Cardiac fibroblast (primary cell): ENCODE results near the gene LRAT.

Experiments used
- DNase-seq, 2 donors: peaks; one replicate each; pipeline versions ENCODE4 v3.0.0 to v3.0.0-alpha.2; 2010; ENCODE audit warnings: low read depth in 2 of 2
- H3K4me3 ChIP-seq, 2 donors: replicated peaks in 1 of 2; 1 replicate in 1 of 2; 2 replicates in 1 of 2; pipeline ENCODE4 v1.5.1; 2011; ENCODE audit warnings: low read depth in 2 of 2, low read length in 2 of 2, mild to moderate bottlenecking in 2 of 2, moderate library complexity in 1 of 2
- TF ChIP-seq, protein P1 (sequence below): IDR thresholded peaks from one replicate; pipeline ENCODE4 v1.5.1; 2011; ENCODE audit warnings: low read depth, mild to moderate bottlenecking, low read length, inconsistent platforms

Gene LRAT

DNA sequence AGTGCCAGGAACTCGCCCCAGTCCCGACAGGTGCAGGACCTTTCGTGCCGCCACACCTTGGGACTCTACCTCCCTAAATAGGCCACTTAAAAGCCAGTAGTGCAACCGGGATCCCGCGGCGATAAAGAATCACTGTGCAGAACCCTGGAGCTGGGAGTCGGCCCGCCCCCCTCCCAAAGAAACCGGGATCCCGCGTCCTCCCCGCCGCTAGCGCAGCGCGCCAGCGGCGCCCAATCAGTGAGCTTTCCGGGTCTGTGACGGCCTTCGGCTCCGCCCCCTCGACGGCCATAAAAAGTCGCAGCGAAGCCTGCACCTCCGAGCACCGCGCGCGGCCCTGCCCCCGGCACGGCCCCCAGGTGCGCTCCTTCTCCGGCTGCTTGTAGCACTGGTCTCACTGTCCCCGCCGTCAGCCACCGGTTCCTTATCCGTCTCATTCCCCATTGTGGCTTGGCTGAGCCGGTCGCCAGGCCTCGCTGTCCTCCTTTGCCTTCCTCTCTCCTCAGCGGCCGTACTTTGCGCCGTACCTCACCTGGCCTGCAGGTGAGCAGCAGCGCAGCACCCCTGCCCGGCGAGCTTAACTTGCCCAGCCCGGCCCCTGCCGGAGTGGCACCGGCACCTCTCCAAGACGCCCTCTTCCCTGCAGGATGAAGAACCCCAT, at the start of gene LRAT:
LRAT (plus strand) TSS at position 318 of the 658 bp plus-strand sequence; CDS start at position 645, 327 bp downstream.
- peak within 1 kb of the TSS; percentile 30 to 38 for H3K4me3 ChIP-seq
- TF ChIP-seq, protein P1, sequence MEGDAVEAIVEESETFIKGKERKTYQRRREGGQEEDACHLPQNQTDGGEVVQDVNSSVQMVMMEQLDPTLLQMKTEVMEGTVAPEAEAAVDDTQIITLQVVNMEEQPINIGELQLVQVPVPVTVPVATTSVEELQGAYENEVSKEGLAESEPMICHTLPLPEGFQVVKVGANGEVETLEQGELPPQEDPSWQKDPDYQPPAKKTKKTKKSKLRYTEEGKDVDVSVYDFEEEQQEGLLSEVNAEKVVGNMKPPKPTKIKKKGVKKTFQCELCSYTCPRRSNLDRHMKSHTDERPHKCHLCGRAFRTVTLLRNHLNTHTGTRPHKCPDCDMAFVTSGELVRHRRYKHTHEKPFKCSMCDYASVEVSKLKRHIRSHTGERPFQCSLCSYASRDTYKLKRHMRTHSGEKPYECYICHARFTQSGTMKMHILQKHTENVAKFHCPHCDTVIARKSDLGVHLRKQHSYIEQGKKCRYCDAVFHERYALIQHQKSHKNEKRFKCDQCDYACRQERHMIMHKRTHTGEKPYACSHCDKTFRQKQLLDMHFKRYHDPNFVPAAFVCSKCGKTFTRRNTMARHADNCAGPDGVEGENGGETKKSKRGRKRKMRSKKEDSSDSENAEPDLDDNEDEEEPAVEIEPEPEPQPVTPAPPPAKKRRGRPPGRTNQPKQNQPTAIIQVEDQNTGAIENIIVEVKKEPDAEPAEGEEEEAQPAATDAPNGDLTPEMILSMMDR, result no peak
- DNase-seq, result no peak

DNA sequence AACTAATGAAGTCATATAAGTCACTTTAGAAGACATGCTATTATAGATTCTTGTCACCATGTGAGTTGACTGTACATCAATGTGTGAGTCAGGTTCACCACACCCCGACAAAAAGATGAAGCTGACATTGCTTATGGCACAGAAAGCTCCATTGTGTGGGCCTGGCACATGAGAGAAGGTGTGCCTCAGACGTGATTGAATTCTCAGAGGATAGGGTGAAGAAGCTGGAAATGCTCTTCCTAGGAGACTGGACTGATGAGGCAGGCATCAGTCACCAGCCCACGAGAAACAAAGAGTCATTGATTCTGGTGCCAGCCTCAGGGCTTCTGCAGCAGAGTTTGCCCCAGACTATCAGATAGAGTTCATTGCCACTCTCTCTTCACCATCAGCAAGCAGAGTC, 35.9 kb upstream of the LRAT start:
- DNase-seq, result no peak
- H3K4me3 ChIP-seq, result no peak overlapping the region
- TF ChIP-seq, protein P1, result no peak

DNA sequence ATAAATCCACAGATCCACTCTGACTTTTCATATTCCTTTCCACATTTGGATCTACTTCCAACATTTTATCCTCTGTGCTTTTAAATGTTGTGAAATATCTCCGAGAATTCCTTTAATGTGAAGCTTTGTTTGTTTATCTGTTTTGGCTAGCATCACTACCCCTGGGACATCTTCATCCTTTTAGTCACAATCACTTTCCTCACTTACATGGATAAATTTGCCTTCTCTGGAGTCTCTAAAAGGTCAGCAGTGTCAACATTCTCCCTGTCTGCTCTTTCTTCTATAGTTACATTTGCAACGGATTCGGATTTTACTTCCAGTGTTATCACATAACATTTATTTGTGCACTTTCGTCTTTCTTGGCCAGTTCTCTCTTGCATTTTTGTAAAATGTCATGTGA, 34.2 kb upstream of the LRAT start:
- no peak overlapping the region for H3K4me3 ChIP-seq
- TF ChIP-seq, protein P1, result no peak
- peak in 1 of 2 donors; percentile 6 for DNase-seq

DNA sequence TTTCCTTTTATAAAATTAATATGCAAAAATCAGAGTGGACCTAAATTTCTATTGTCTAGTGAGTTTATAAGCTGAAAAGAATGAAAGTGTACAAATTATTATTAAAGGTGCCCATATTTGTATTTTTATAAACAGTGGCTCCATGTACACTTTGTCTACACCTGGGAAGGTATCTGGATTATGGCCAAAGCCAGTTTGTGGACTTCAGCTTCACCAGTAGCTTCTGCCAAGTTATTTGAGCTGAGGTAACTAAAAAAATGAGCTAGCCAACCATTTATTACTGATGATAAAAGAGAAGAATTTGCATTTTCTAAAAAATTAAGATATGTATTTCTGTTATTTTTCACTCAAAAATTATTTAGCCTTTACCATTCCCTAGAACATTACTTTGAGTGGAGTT, 32.3 kb upstream of the LRAT start:
- DNase-seq, result no peak
- H3K4me3 ChIP-seq, result no peak overlapping the region
- TF ChIP-seq, protein P1, result no peak

DNA sequence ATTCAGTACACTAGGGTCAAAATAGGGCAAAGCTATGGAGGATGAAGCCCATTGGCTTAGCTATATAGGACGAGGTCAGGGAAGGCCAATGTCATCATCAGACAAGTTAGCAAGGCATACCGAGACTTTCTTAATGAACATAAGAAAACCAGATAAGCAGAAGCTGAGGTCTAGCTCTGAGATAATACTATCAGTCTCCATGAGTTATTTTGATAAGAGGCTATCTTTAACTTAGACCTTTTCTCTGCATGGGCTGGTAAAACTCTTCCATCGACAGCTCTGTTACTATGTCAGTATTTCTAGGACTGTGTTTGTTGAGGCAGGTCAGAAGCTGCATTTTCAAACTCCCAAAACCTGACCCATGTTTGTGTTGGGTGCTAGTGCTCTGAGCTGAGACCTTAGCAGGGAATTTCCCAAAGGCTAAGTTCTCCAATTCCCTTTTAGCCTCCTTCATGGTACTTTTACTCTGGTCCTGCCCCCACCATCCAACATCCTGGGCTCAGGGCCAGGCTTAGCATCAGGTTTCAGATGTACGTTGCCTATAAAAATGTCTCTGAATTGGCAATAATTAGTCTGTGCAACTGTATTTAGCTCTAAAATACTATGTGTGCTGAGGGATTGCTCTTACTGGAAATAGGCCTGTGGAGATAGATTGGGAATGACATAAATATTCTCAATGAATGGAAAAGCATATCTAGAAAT, 29.3 kb upstream of the LRAT start:
- DNase-seq, result no peak
- TF ChIP-seq, protein P1, result no peak
- H3K4me3 ChIP-seq, result no peak overlapping the region

DNA sequence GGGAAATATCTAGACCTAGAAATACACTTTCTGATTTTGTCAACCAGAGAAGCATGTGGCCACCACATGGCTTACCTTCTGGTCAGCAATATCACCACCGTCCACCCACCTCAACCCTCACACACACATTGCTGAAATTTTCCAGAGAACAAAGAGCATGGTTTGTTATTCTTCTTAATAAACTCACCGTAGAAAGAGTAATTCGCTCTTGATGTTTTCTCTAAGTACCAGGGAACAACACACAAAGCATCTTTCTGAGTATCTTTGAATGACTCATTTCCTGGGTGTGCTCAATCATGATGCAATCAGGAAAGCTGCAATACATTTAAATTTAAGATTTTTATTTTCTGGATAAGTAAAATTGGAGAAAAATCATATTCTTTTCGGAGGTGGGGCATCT, 24.7 kb upstream of the LRAT start:
- no peak overlapping the region for H3K4me3 ChIP-seq
- peak; percentile 5 to 72 for DNase-seq
- TF ChIP-seq, protein P1, result no peak
